Esophagus muscularis mucosa (tissue), 4 donors: ENCODE measurements around the gene SIPA1L3.

Experiments
- EP300 ChIP-seq: sonication (generic); formaldehyde crosslinking; IDR thresholded peaks from one replicate; pipeline ENCODE4 v1.6.1; 2017; ENCODE audit warnings: antibody characterized with exemption
- POLR2A ChIP-seq: fragments of 450-650 bp; IDR thresholded peaks from one replicate; pipeline ENCODE4 v1.6.1; 2017; ENCODE audit warnings: antibody characterized with exemption, moderate library complexity, mild to moderate bottlenecking, low read depth
- POLR2AphosphoS5 ChIP-seq, 2 donors: sonication (generic); formaldehyde crosslinking; IDR thresholded peaks; one replicate each; pipeline ENCODE4 v1.6.1; 2017; ENCODE audit warnings: antibody characterized with exemption in 2 of 2
- TF ChIP-seq, protein P1 (sequence below), 3 experiments: fragments of 200-600 bp in 2 of 3; fragments of 450-650 bp in 1 of 3; sonication (generic) in 2 of 3; IDR thresholded peaks; one replicate each; pipeline ENCODE4 v1.5.1; 2017 to 2019; ENCODE audit warnings: antibody characterized with exemption in 3 of 3, mild to moderate bottlenecking in 2 of 3, moderate library complexity in 1 of 3

DNA sequence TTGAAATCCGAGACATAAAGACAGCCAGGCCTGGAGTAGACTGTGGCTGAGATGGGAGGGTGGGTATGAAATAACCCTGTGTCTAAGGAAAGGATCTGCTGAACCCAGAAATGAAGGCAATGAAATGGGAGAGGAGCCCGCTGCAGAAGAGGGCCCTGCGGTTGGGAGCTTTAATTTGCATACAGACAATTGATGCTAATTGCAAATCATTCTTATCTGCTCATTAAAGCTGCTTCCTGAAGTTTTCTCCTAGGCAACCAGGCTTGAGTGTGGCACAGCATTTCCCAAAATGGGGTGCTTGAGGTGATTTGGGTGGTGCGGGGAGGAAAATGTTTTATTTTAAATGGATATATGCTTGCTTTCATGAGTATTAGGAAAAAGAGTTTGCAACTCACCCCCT lies 261.6 kb downstream of the SIPA1L3 start:
- TF ChIP-seq, protein P1, sequence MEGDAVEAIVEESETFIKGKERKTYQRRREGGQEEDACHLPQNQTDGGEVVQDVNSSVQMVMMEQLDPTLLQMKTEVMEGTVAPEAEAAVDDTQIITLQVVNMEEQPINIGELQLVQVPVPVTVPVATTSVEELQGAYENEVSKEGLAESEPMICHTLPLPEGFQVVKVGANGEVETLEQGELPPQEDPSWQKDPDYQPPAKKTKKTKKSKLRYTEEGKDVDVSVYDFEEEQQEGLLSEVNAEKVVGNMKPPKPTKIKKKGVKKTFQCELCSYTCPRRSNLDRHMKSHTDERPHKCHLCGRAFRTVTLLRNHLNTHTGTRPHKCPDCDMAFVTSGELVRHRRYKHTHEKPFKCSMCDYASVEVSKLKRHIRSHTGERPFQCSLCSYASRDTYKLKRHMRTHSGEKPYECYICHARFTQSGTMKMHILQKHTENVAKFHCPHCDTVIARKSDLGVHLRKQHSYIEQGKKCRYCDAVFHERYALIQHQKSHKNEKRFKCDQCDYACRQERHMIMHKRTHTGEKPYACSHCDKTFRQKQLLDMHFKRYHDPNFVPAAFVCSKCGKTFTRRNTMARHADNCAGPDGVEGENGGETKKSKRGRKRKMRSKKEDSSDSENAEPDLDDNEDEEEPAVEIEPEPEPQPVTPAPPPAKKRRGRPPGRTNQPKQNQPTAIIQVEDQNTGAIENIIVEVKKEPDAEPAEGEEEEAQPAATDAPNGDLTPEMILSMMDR (IDR thresholded peaks at IDR 0.05) = no peak
- TF ChIP-seq POLR2A (no peak), EP300 (no peak), POLR2AphosphoS5 (IDR thresholded peaks at IDR 0.05) (no peak)
